GM12872 (cell line): ENCODE data around the gene KIF1A.
"Not testable (repeated sequence)": the region's sequence is repeated elsewhere in the genome, so short reads cannot be mapped to it uniquely, and the experiment has no call there.

ENCODE experiments used
- CTCF ChIP-seq: IDR thresholded peaks from 3 replicates; pipeline ENCODE4 v1.5.1; 2011; ENCODE audit warnings: low read depth, mild to moderate bottlenecking, low read length, moderate library complexity; ENCODE audit not compliant: insufficient read depth

KIF1A gene

GRCh38 chr2:240691631-240692420 is 128.2 kb downstream of the KIF1A start, which contains the start of gene AQP12A:
Gene AQP12A, plus strand, starts transcription at chr2:240691866. Its CDS starts 48 bp downstream, at chr2:240691914.
- TF ChIP-seq CTCF = not testable (repeated sequence)

DNA sequence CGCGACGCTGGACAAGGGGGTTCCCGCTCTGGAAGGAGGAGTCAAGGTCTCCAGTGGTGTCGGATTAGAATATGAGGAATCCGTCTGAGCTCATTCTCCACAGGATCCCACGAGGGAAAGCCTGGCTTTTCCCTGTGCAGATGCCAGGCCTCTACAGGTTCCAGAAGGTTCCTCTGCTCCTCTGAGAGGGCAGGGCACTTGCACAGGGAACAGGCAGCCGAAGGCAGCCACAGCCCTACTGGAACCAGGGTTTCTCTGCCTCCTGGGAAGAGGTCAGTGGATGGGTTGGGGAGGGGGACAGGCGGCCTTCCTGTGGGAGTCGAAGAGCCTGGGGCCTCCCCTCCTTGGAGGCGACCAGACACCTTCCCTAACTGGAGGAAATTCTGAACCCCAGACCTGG is 130.0 kb downstream of the KIF1A start:
- no peak for TF ChIP-seq CTCF

GRCh38 chr2:240688553-240688919 is 131.5 kb downstream of the KIF1A start:
- no peak for TF ChIP-seq CTCF

- TF ChIP-seq CTCF = no peak
Observed at GRCh38 chr2:240687741-240688552, 132.1 kb downstream of the KIF1A start.

DNA sequence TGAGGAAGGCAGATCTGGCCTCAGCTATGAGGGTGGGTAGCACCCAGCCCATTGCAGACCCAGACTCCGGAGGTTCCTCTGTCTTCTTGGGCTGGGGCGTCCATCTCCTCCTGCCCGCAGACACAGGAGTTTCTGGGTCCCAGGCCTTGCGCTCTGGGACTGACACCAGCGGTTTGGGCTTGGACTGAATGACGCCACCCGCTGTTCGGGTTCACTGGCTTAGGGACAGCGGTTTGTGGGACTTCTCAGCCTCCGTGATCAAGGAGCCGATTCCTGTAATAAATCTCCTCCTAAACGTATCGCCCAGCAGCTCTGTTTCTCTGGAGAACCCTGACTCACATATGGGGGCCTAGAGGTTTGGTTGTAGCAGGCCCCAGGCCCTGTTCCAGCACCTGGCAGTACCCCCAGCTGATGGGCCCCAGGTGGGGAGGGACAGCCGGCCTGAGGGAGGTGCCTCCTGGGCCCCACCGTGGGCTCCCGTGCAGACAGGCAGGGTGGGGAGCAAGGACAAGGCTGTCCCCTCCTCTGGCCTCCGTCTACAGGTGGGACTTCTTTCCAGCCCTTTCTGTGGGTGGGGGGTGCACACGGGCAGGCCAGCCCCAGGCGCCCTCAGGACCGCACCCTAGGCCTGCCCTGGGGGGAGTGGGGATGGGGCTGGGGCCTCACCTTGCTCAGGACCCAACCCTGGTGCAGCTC is 132.8 kb downstream of the KIF1A start:
- no peak for TF ChIP-seq CTCF

- no peak for TF ChIP-seq CTCF
Observed at GRCh38 chr2:240686460-240686859, 133.6 kb downstream of the KIF1A start.

DNA sequence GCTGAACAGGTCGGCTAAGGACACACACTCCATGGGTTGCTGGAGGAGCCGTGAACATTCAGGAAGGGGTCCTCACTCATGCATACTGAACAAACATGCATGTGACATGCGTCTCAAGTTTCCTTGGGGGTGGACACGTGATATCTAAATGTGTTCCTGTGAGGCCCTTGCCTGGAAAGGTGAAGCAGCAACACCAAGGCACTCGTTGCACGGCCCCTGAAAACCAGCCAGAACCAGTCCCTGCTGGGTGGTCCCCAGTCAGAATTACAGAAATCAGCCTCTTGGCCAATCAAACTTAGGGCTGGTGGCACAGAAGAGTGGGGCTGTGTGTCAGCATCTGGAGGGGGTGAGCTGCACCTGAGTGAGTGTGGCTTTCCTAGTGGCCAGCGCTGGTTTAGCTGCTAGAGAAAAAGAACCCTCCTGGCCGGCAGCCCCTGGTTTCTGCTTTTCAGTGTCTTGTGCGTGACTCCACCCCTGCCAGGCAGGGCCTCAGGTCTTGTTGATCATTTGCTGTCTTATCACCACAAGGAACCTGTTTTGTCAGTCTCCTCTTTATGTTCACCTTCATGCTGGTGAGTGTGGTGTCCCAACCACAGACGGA is 134.1 kb downstream of the KIF1A start:
- 0 out of 3 replicates have a peak, but pooled peaks have one; percentile 4 for TF ChIP-seq CTCF
